Right lobe of liver (tissue), 4 donors: ENCODE measurements around the gene SNX32.

Source experiments
- POLR2A ChIP-seq: fragments of 450-650 bp; IDR thresholded peaks from one replicate; pipeline ENCODE4 v1.6.1; 2017; ENCODE audit warnings: antibody characterized with exemption, mild to moderate bottlenecking
- TF ChIP-seq, protein P1 (sequence below), 4 donors: fragments of 200-600 bp in 3 of 4; fragments of 450-650 bp in 1 of 4; IDR thresholded peaks; one replicate each; pipeline versions ENCODE4 v1.5.1 to v1.8.0; 2016 to 2022; ENCODE audit warnings: antibody characterized with exemption in 4 of 4, mild to moderate bottlenecking in 2 of 4
- donor health status: DM: no; HTN: no; CAD: no.
- donor health status: DM: no; HTN: no; CAD: no.
- donor health status: DM: no; HTN: yes; CAD: no.

DNA sequence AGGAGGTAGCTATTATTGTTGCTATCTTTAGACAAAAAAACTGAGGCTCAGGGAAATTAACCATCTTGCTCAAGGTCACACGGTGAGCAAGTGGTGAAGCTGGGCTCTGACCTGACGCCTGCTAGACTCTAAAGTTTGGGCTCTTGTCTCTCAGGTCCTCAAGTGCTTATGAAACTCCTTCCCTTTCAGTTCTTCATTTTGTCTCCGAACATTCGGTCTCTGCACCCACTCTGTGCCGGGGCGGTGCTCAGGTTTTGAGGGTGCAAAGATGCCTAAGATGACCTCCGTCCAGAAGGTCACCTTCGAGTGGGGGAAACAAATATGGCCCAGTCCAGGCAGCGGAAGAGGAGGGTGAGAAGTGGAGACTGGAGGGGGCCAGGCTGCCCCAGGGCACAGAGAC is 30.9 kb upstream of the SNX32 start:
- TF ChIP-seq, protein P1, sequence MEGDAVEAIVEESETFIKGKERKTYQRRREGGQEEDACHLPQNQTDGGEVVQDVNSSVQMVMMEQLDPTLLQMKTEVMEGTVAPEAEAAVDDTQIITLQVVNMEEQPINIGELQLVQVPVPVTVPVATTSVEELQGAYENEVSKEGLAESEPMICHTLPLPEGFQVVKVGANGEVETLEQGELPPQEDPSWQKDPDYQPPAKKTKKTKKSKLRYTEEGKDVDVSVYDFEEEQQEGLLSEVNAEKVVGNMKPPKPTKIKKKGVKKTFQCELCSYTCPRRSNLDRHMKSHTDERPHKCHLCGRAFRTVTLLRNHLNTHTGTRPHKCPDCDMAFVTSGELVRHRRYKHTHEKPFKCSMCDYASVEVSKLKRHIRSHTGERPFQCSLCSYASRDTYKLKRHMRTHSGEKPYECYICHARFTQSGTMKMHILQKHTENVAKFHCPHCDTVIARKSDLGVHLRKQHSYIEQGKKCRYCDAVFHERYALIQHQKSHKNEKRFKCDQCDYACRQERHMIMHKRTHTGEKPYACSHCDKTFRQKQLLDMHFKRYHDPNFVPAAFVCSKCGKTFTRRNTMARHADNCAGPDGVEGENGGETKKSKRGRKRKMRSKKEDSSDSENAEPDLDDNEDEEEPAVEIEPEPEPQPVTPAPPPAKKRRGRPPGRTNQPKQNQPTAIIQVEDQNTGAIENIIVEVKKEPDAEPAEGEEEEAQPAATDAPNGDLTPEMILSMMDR (IDR thresholded peaks at IDR 0.05), result no peak
- no peak for TF ChIP-seq POLR2A
